AG09309 (cell line): Measurements from ENCODE around the gene MYO1D.

ENCODE experiments used
- DNase-seq: peaks from one replicate; pipeline ENCODE4 v3.0.0-alpha.2; 2010; ENCODE audit warnings: low read depth
- H3K4me3 ChIP-seq: 2 replicates; pipeline ENCODE4 v1.5.1; 2011; ENCODE audit warnings: mild to moderate bottlenecking, low read depth, low read length, moderate library complexity; ENCODE audit not compliant: control insufficient read depth
- CTCF ChIP-seq: IDR thresholded peaks from 2 replicates; pipeline ENCODE4 v1.5.1; 2011; ENCODE audit warnings: mild to moderate bottlenecking, low read depth, low read length, inconsistent platforms; ENCODE audit not compliant: insufficient read depth, control insufficient read depth; ENCODE audit errors: missing control alignments

MYO1D gene

GRCh38 chr17:32552280-32552679 is 324.6 kb downstream of the MYO1D start:
- DNase-seq, result no peak
- no peak overlapping the region for H3K4me3 ChIP-seq
- TF ChIP-seq CTCF, result no peak

GRCh38 chr17:32551186-32551955 is 325.6 kb downstream of the MYO1D start:
- no peak for TF ChIP-seq CTCF
- peak; percentile 7 for DNase-seq
- H3K4me3 ChIP-seq, result no peak overlapping the region

DNA sequence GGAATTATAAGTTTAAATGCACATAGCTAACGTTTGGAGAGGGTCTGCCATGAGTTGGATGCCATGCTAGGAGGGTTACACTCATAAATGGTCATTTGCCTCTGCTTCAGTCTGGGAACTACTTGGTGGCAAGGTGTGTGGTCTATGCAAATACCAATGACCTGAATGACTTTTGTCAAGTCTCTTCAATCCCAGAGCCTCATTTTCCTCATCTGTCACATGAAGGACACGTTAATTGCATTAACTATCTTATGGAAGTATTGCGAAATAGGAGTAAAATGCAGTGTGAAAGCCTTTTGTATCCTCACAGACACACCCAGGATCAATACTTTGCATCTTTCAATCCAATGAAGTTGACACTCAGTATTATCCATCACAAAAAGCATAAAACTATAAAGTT is 327.4 kb downstream of the MYO1D start:
- no peak overlapping the region for H3K4me3 ChIP-seq
- DNase-seq, result no peak
- no peak for TF ChIP-seq CTCF

- DNase-seq, result no peak
- TF ChIP-seq CTCF, result no peak
- H3K4me3 ChIP-seq, result no peak overlapping the region
Observed at GRCh38 chr17:32546031-32546444, 330.9 kb downstream of the MYO1D start.

GRCh38 chr17:32542186-32542585 is 334.7 kb downstream of the MYO1D start:
- no peak for TF ChIP-seq CTCF
- no peak overlapping the region for H3K4me3 ChIP-seq
- DNase-seq, result no peak

DNA sequence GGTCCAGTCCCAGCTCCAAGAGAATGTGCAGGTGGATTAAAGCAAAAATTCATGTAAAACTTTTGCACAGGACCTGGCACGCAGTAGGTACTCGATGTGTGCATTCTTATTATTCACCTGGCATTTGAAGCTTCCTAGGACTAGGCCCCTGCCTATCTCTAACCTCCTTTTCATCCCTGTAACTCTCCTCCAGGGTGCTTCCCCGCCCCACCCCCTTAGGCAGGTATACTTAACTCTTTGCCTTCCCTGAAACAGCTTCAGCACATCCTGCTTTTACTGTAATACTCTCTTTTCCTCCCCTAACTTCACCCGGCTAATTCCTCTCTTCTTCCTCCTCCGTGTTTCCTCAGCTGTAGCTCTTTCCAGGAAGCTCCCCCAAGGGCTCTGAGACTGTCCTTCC is 335.3 kb downstream of the MYO1D start:
- no peak for TF ChIP-seq CTCF
- no peak overlapping the region for H3K4me3 ChIP-seq
- DNase-seq, result no peak
